Keratinocyte (primary cell): ENCODE measurements around the gene MRGPRD. TPM values are rescaled to one million over a fixed set of nuclear protein-coding genes. Genes with fewer than 3 reads are reported as not detected.

Experiments used
- DNase-seq: peaks from one replicate; pipeline ENCODE4 v3.0.0-alpha.2; 2011; ENCODE audit warnings: low read depth, missing footprints, low spot score
- FAIRE-seq: peaks from 2 replicates; lab custom pipeline; 2011; peaks lifted over from hg19 to GRCh38; lab: Jason Lieb, UNC
- H2AFZ ChIP-seq: 2 replicates; pipeline ENCODE4 v1.6.0; 2012; ENCODE audit warnings: low read length, control low read depth, inconsistent platforms; ENCODE audit not compliant: control insufficient read depth
- H3K27ac ChIP-seq: 2 replicates; pipeline ENCODE4 v1.5.1; 2011; ENCODE audit warnings: low read length; ENCODE audit not compliant: control insufficient read depth, insufficient read depth
- H3K27me3 ChIP-seq: 3 replicates; pipeline ENCODE4 v1.6.0; 2011; ENCODE audit warnings: low read length; ENCODE audit not compliant: control insufficient read depth, insufficient read depth; ENCODE audit errors: extremely low read depth
- H3K36me3 ChIP-seq, 2 experiments: 2 replicates in 1 of 2; 3 replicates in 1 of 2; pipeline ENCODE4 v1.5.1; 2011; ENCODE audit warnings: low read length in 2 of 2, mild to moderate bottlenecking in 1 of 2; ENCODE audit not compliant: control insufficient read depth in 2 of 2, insufficient read depth in 2 of 2; ENCODE audit errors: extremely low read depth in 1 of 2
- H3K4me1 ChIP-seq: 3 replicates; pipeline ENCODE4 v1.5.1; 2011; ENCODE audit warnings: low read length; ENCODE audit not compliant: control insufficient read depth, insufficient read depth; ENCODE audit errors: extremely low read depth
- H3K4me2 ChIP-seq: 3 replicates; pipeline ENCODE4 v1.6.0; 2011; ENCODE audit warnings: low read depth, low read length; ENCODE audit not compliant: control insufficient read depth, insufficient read depth; ENCODE audit errors: extremely low read depth
- H3K4me3 ChIP-seq, 3 experiments: fragments of 200-600 bp in 1 of 3; sonication (generic) in 1 of 3; 2 replicates in 2 of 3; 3 replicates in 1 of 3; pipeline ENCODE4 v1.5.1; 2011 to 2016; ENCODE audit warnings: low read length in 3 of 3, mild to moderate bottlenecking in 3 of 3, control low read depth in 2 of 3, inconsistent platforms in 1 of 3, low read depth in 1 of 3, mixed read lengths in 1 of 3, mixed run types in 1 of 3, moderate library complexity in 1 of 3; ENCODE audit not compliant: control insufficient read depth in 2 of 3, insufficient read depth in 2 of 3; ENCODE audit errors: extremely low read depth in 1 of 3
- H3K79me2 ChIP-seq: 2 replicates; pipeline ENCODE4 v1.6.0; 2012; ENCODE audit warnings: low read length; ENCODE audit not compliant: control insufficient read depth, insufficient read depth
- H3K9ac ChIP-seq: 3 replicates; pipeline ENCODE4 v1.6.0; 2011; ENCODE audit warnings: low read length; ENCODE audit not compliant: control insufficient read depth, insufficient read depth; ENCODE audit errors: extremely low read depth
- H3K9me1 ChIP-seq: 3 replicates; pipeline ENCODE4 v1.6.0; 2011; ENCODE audit warnings: low read length; ENCODE audit not compliant: control insufficient read depth, insufficient read depth; ENCODE audit errors: extremely low read depth
- H3K9me3 ChIP-seq: 2 replicates; pipeline ENCODE4 v1.5.1; 2012; ENCODE audit warnings: low read depth, low read length; ENCODE audit not compliant: control insufficient read depth
- H4K20me1 ChIP-seq: 3 replicates; pipeline ENCODE4 v1.6.0; 2011; ENCODE audit warnings: low read length; ENCODE audit not compliant: control insufficient read depth, insufficient read depth; ENCODE audit errors: extremely low read depth
- CTCF ChIP-seq, 3 experiments: IDR thresholded peaks in 1 of 3; conservative IDR thresholded peaks in 1 of 3; optimal IDR thresholded peaks in 1 of 3; 2 replicates in 2 of 3; 3 replicates in 1 of 3; pipeline versions ENCODE3 to v1.5.1; 2011; ENCODE audit warnings: low read length in 3 of 3, mild to moderate bottlenecking in 3 of 3, moderate library complexity in 2 of 3, control low read depth in 1 of 3, inconsistent platforms in 1 of 3; ENCODE audit not compliant: insufficient read depth in 2 of 3; ENCODE audit errors: extremely low read depth in 1 of 3
- EZH2 ChIP-seq: IDR thresholded peaks from one replicate; pipeline ENCODE4 v1.6.1; 2012; ENCODE audit warnings: inconsistent platforms, mild to moderate bottlenecking, low read length, moderate library complexity
- dilution Hi-C: fragments of 300-500 bp; cut with MboI; formaldehyde crosslinking; loops from one replicate; pipeline ENCODE4 v1.7.0; 2020; ENCODE audit warnings: low sequenced_read_pairs; ENCODE audit not compliant: extremely low pct_ligation_motif_present
- polyA plus RNA-seq, 5 experiments: library from polyadenylated mRNA; depleted of rRNA in 3 of 5; stranded (reverse) in 3 of 5; stranded (forward) in 1 of 5; unstranded in 1 of 5; fragments of >200 nt; gene quantifications; 1 replicate in 1 of 5; 2 replicates in 3 of 5; 3 replicates in 1 of 5; pipeline versions ENCODE4 v1.2.1 to v1.2.3, GENCODE V29; 2011 to 2012; ENCODE audit warnings: missing spikeins in 2 of 5, low read depth in 1 of 5, low replicate concordance in 1 of 5

The MRGPRD gene
- polyA plus RNA-seq, 1 donor (not counting 4 experiments of a cell fraction or from before 2014, with no cell fraction given): not detected

GRCh38 chr11:68947151-68947550 lies 33.6 kb downstream of the MRGPRD start:
- H3K27ac ChIP-seq: no peak overlapping the region
- dilution Hi-C loops: no loop called here
- TF ChIP-seq EZH2 (no peak), CTCF (optimal IDR thresholded peaks at IDR 0.05 in 1 of 3, IDR thresholded peaks at IDR 0.05 in 1 of 3, conservative IDR thresholded peaks at IDR 0.05 in 1 of 3; ENCODE audit: extremely low read depth in 1 of 3, insufficient read depth in 2 of 3, low read length in 3 of 3) (no peak)

GRCh38 chr11:68946416-68947090 lies 34.2 kb downstream of the MRGPRD start:
- H3K4me1 ChIP-seq: peaks cover 2% of the 10 kb centered on the region
- H3K9me3 ChIP-seq: no peaks in the 10 kb centered on the region
- no peaks in the 10 kb centered on the region for H3K9me1 ChIP-seq
- peaks cover 0 to 1% of the 10 kb centered on the region in 2 experiments for H3K36me3 ChIP-seq
- H3K4me3 ChIP-seq: no peak overlapping the region
- DNase-seq (no peak), FAIRE-seq (no peak)
- dilution Hi-C loops: no loop called here
- peak overlapping the region; percentile 2 for H3K4me2 ChIP-seq
- H3K27ac ChIP-seq: no peak overlapping the region
- TF ChIP-seq CTCF (optimal IDR thresholded peaks at IDR 0.05 in 1 of 3, IDR thresholded peaks at IDR 0.05 in 1 of 3, conservative IDR thresholded peaks at IDR 0.05 in 1 of 3; ENCODE audit: extremely low read depth in 1 of 3, insufficient read depth in 2 of 3, low read length in 3 of 3) (no peak), EZH2 (no peak)
- peaks cover 12% of the 10 kb centered on the region for H3K27me3 ChIP-seq
- no peak overlapping the region for H2AFZ ChIP-seq
- no peaks in the 10 kb centered on the region for H3K79me2 ChIP-seq
- H4K20me1 ChIP-seq: no peaks in the 10 kb centered on the region
- peak overlapping the region; percentile 47 for H3K9ac ChIP-seq

More at GRCh38 chr11:68947151-68947550, 33.6 kb downstream of the MRGPRD start:
- H3K79me2 ChIP-seq: no peaks in the 10 kb centered on the region
- no peaks in the 10 kb centered on the region for H4K20me1 ChIP-seq
- H3K27me3 ChIP-seq: peaks cover 12% of the 10 kb centered on the region
- H3K4me1 ChIP-seq: peaks cover 2% of the 10 kb centered on the region
- H3K9ac ChIP-seq: peak overlapping the region; percentile 47
- FAIRE-seq (no peak), DNase-seq (no peak)
- no peaks in the 10 kb centered on the region for H3K9me1 ChIP-seq
- no peaks in the 10 kb centered on the region for H3K9me3 ChIP-seq
- H3K4me3 ChIP-seq: no peak overlapping the region
- no peak overlapping the region for H2AFZ ChIP-seq
- H3K4me2 ChIP-seq: no peak overlapping the region
- no peaks in the 10 kb centered on the region for H3K36me3 ChIP-seq
